Thoracic aorta (tissue), 2 donors: ENCODE measurements around the gene PHF2. TPM values are rescaled to one million over a fixed set of nuclear protein-coding genes. Genes with fewer than 3 reads are reported as not detected.

Experiments
- ATAC-seq: fragments of 150-250 bp; one replicate; pipeline ENCODE4 v1.8.0; 2017; ENCODE audit warnings: low read depth; ENCODE audit not compliant: insufficient number of reproducible peaks, low FRiP score
- DNase-seq: peaks from one replicate; pipeline ENCODE4 v3.0.0-alpha.2; 2020; ENCODE audit warnings: low spot score
- H3K27ac ChIP-seq, 2 donors: fragments of 200-600 bp; sonication (generic); 1 replicate in 1 of 2; 2 replicates in 1 of 2; pipeline ENCODE4 v1.5.1; 2016; ENCODE audit warnings: mild to moderate bottlenecking in 2 of 2, moderate library complexity in 2 of 2
- H3K27me3 ChIP-seq: fragments of 200-600 bp; sonication (generic); replicated peaks from 2 replicates; pipeline ENCODE4 v1.6.0; 2016; ENCODE audit warnings: mild to moderate bottlenecking; ENCODE audit not compliant: insufficient read depth
- H3K36me3 ChIP-seq: fragments of 200-600 bp; sonication (generic); one replicate; pipeline ENCODE4 v1.5.1; 2016
- H3K4me1 ChIP-seq, 2 donors: fragments of 200-600 bp; sonication (generic); 1 replicate in 1 of 2; 2 replicates in 1 of 2; pipeline versions ENCODE4 v1.5.1 to v1.6.0; 2016; ENCODE audit warnings: low read depth in 2 of 2, mild to moderate bottlenecking in 1 of 2; ENCODE audit not compliant: control insufficient read depth in 1 of 2
- H3K4me3 ChIP-seq: fragments of 200-600 bp; sonication (generic); 2 replicates; pipeline ENCODE4 v1.5.1; 2016; ENCODE audit warnings: mild to moderate bottlenecking
- H3K9me3 ChIP-seq: fragments of 200-600 bp; sonication (generic); 2 replicates; pipeline ENCODE4 v1.5.1; 2016
- total RNA-seq, 2 donors: library from RNA; depleted of rRNA; stranded (reverse); fragments of >200 nt; gene quantifications; one replicate each; pipeline versions ENCODE4 v1.1.0 to v1.2.3, GENCODE V29; 2016
- TF ChIP-seq, protein P1 (sequence below): fragments of 200-600 bp; sonication (generic); IDR thresholded peaks from one replicate; pipeline ENCODE4 v1.5.1; 2019; ENCODE audit warnings: antibody characterized with exemption

Gene PHF2
- total RNA-seq, 2 donors from 2014 or later, result 29.9 to 36.6 TPM

- Histone ChIP-seq H3K27me3 (no peaks in the 10 kb centered on the region), H3K9me3 (no peaks in the 10 kb centered on the region), H3K4me1 (peaks cover 5 to 59% of the 10 kb centered on the region in 2 donors), H3K4me3 (no peak overlapping the region), H3K36me3 (no peaks in the 10 kb centered on the region), H3K27ac (no peak overlapping the region)
- DNase-seq (no peak), ATAC-seq (no peak)
- TF ChIP-seq, protein P1, sequence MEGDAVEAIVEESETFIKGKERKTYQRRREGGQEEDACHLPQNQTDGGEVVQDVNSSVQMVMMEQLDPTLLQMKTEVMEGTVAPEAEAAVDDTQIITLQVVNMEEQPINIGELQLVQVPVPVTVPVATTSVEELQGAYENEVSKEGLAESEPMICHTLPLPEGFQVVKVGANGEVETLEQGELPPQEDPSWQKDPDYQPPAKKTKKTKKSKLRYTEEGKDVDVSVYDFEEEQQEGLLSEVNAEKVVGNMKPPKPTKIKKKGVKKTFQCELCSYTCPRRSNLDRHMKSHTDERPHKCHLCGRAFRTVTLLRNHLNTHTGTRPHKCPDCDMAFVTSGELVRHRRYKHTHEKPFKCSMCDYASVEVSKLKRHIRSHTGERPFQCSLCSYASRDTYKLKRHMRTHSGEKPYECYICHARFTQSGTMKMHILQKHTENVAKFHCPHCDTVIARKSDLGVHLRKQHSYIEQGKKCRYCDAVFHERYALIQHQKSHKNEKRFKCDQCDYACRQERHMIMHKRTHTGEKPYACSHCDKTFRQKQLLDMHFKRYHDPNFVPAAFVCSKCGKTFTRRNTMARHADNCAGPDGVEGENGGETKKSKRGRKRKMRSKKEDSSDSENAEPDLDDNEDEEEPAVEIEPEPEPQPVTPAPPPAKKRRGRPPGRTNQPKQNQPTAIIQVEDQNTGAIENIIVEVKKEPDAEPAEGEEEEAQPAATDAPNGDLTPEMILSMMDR, result no peak
Observed at GRCh38 chr9:93586290-93587057, 10.1 kb downstream of the PHF2 start.

DNA sequence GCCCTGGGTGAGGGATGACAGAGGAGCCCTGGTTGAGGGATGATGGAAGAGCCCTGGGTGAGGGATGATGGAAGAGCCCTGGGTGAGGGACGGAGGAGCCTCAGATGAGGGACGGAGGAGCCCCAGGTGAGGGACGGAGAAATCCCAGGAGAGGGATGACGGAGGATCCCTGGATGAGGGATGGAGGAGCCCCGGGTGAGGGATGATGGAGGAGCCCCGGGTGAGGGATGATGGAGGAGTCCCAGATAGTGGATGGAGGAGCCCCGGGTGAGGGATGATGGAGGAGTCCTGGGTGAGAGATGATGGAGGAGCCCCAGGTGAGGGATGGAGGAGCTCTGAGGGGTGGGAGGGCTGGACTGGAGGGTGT, 10.9 kb downstream of the PHF2 start:
- no peak for DNase-seq
- Histone ChIP-seq H3K4me3 (no peak overlapping the region), H3K36me3 (no peaks in the 10 kb centered on the region), H3K4me1 (peaks cover 3 to 59% of the 10 kb centered on the region in 2 donors), H3K9me3 (no peaks in the 10 kb centered on the region), H3K27ac (no peak overlapping the region), H3K27me3 (no peaks in the 10 kb centered on the region)
- ATAC-seq, result no peak
- TF ChIP-seq, protein P1, result no peak

DNA sequence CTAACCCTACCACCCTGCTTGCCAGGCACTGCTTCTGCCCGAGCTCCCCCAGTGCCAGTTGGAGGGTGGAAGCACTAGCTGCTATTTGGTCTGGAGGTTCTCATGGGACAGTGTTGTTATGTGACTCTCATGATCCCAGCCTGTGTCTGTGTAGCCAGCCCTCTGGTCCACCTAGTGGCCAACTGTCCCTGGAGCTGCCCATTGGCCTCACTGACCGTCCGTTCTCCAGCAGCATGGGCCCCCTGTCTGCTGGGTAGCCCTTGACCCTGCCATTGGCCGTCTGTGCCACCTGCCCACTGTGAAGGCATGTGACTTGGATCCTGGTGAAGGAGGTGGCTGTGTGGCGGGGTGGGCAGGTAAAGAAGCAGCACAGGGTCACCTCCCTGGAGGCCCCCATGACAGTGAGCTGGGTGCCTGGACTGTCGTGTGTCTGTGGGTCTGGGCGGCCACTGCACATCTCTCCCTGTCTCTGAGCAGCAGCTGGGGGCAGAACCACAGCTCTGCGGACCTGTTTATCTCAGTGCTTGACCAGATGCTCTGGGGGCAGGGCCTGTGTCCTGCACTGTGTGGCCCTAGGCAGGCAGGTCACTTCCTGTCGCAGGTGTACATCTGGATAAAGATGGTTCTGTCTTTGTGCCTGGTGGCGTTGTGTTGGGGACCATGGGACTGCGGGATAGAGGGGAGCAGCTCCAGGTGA, 11.4 kb downstream of the PHF2 start:
- Histone ChIP-seq H3K9me3 (no peaks in the 10 kb centered on the region), H3K4me3 (no peak overlapping the region), H3K4me1 (peaks cover 3 to 62% of the 10 kb centered on the region in 2 donors), H3K27ac (no peak overlapping the region), H3K36me3 (no peaks in the 10 kb centered on the region), H3K27me3 (no peaks in the 10 kb centered on the region)
- ATAC-seq (no peak), DNase-seq (no peak)
- TF ChIP-seq, protein P1, result no peak

GRCh38 chr9:93588641-93589609, 12.5 kb downstream of the PHF2 start:
- TF ChIP-seq, protein P1, result no peak
- Histone ChIP-seq H3K9me3 (no peaks in the 10 kb centered on the region), H3K4me3 (no peak overlapping the region), H3K36me3 (no peaks in the 10 kb centered on the region), H3K27ac (no peak overlapping the region), H3K27me3 (no peaks in the 10 kb centered on the region), H3K4me1 (peaks cover 3 to 62% of the 10 kb centered on the region in 2 donors)
- DNase-seq (no peak), ATAC-seq (no peak)
